Endothelial cell (in vitro differentiated cells): Measurements from ENCODE around the gene TMEM87B. TPM values are rescaled to one million over a fixed set of nuclear protein-coding genes. Genes with fewer than 3 reads are reported as not detected.
A peak's percentile ranks its signal among the peaks of the same experiment; 100 is the strongest.

Source experiments
- DNase-seq: peaks from one replicate; pipeline ENCODE4 v3.0.0; 2021; ENCODE audit warnings: low spot score
- H3K27ac Mint-ChIP-seq: one replicate; pipeline ENCODE4 v1.8.0; 2021; ENCODE audit warnings: mixed read lengths, inconsistent platforms; ENCODE audit not compliant: unreplicated experiment
- H3K27me3 Mint-ChIP-seq: one replicate; pipeline ENCODE4 v1.8.0; 2021; ENCODE audit warnings: mild to moderate bottlenecking, moderate library complexity, mixed read lengths, inconsistent platforms; ENCODE audit not compliant: unreplicated experiment
- H3K36me3 Mint-ChIP-seq: one replicate; pipeline ENCODE4 v1.8.0; 2021; ENCODE audit warnings: mild to moderate bottlenecking, low read depth, mixed read lengths, inconsistent platforms; ENCODE audit not compliant: unreplicated experiment
- H3K4me1 Mint-ChIP-seq: one replicate; pipeline ENCODE4 v1.8.0; 2021; ENCODE audit warnings: mild to moderate bottlenecking, mixed read lengths, inconsistent platforms; ENCODE audit not compliant: unreplicated experiment
- H3K4me3 Mint-ChIP-seq: one replicate; pipeline ENCODE4 v1.8.0; 2021; ENCODE audit warnings: mild to moderate bottlenecking, mixed read lengths, inconsistent platforms; ENCODE audit not compliant: unreplicated experiment
- H3K9me3 Mint-ChIP-seq: one replicate; pipeline ENCODE4 v1.8.0; 2021; ENCODE audit warnings: mixed read lengths, inconsistent platforms; ENCODE audit not compliant: unreplicated experiment
- total RNA-seq: library from RNA; stranded (reverse); fragmentation: NEBNext Ultra II Directional; extraction: Animal tissue kit (Norgen Biotek cat#: 25700); gene quantifications from one replicate; pipeline ENCODE4 v1.2.1, GENCODE V29; 2021; ENCODE audit not compliant: unreplicated experiment
- TF ChIP-seq, protein P1 (sequence below): fragments of 200-600 bp; sonication (generic); IDR thresholded peaks from one replicate; pipeline ENCODE4 v1.5.0; 2021; ENCODE audit warnings: antibody characterized with exemption; ENCODE audit not compliant: unreplicated experiment

Gene TMEM87B
- total RNA-seq, 1 donor from 2014 or later: 22.6 TPM

DNA sequence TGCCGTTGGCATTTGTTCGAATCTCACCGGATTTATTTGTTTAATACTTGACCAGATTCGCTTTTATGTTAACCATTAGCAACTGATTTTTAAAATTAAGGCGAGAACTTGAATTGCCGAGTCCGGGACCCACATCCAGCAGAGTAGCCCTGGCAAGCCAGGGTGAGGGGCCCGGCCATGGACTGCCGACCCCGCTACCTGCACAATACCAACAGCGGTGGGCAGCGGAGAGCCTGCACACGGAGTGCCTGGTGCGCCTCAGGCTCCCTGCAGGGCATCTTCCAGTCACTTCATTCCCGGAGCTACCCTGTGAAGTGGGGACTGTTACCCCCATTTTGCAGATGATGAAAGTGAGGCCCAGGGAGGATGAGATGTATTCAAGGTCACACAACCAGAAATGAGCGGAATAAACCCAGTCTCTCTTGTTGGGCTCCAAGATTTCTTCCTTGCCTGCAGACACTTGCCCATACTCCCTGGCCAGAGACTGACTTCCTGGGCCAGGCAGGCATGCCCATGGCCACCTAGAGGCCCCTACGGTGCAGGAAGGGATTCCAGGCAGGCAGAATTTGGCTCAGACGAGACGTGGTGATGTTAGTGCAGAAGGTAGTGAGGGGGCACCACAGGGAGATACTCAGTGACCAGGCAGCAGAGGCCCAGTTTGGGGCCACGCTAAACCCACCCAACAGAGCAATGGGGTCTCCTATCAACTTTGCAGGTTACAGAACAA lies 86.0 kb downstream of the TMEM87B start:
- TF ChIP-seq, protein P1, sequence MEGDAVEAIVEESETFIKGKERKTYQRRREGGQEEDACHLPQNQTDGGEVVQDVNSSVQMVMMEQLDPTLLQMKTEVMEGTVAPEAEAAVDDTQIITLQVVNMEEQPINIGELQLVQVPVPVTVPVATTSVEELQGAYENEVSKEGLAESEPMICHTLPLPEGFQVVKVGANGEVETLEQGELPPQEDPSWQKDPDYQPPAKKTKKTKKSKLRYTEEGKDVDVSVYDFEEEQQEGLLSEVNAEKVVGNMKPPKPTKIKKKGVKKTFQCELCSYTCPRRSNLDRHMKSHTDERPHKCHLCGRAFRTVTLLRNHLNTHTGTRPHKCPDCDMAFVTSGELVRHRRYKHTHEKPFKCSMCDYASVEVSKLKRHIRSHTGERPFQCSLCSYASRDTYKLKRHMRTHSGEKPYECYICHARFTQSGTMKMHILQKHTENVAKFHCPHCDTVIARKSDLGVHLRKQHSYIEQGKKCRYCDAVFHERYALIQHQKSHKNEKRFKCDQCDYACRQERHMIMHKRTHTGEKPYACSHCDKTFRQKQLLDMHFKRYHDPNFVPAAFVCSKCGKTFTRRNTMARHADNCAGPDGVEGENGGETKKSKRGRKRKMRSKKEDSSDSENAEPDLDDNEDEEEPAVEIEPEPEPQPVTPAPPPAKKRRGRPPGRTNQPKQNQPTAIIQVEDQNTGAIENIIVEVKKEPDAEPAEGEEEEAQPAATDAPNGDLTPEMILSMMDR: no peak
- Mint-ChIP-seq H3K4me1 (peaks cover 9% of the 10 kb centered on the region), H3K4me3 (peak overlapping the region; percentile 65), H3K27ac (peak overlapping the region; percentile 75), H3K9me3 (no peaks in the 10 kb centered on the region), H3K36me3 (peaks cover 15% of the 10 kb centered on the region), H3K27me3 (peaks cover 22% of the 10 kb centered on the region)
- DNase-seq: no peak

DNA sequence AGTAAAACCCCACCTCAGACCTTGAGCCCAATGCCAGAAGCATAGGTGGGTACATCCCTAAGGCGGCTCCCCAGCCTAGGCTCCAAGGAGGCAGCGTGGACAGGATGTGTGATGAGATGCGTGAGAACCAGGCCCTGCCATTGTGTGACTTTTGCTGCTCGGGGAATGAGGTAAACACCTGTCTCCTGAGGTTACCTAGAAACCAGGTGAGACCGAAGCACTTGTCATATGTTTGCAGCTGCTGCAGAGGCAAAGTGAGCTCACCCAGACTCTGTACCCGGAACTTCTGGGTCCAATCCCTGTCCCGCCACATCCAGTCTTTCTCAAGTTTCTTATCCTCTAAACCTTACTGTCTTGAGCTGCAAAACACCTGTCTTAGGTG lies 86.5 kb downstream of the TMEM87B start:
- Mint-ChIP-seq H3K9me3 (no peaks in the 10 kb centered on the region), H3K27me3 (peaks cover 20% of the 10 kb centered on the region), H3K36me3 (peaks cover 15% of the 10 kb centered on the region), H3K4me1 (peaks cover 9% of the 10 kb centered on the region), H3K4me3 (no peak overlapping the region), H3K27ac (no peak overlapping the region)
- TF ChIP-seq, protein P1: no peak
- DNase-seq: no peak

DNA sequence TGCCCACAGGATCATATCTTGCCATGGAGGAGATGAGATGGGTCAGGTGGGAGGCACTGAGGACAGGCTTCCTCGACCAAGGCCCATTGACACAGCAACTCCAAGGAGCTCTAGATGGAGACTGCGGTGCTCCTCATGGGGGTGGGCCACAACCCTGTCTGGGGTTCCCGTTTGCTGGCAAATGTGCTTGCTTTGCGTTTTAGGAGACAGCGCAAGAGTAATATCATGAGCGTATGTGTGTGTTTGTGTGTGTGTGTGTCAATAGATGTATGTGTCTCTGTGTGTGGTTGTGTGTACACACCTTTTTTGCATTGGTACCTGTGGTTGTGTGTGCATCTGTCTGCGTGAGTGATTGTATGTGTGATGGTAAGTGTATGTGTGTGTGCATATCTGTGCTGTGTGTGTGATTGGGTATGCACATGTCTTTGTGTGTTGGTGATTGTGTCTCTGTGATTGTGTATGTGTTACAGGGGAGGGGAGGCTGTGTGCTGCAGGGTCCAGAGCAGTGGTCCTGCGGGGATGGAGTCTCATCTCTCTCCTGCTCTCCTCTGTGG lies 87.5 kb downstream of the TMEM87B start:
- H3K36me3 Mint-ChIP-seq: peaks cover 11% of the 10 kb centered on the region
- TF ChIP-seq, protein P1: no peak
- no peak overlapping the region for H3K27ac Mint-ChIP-seq
- no peaks in the 10 kb centered on the region for H3K9me3 Mint-ChIP-seq
- no peak for DNase-seq
- no peak overlapping the region for H3K4me3 Mint-ChIP-seq
- peaks cover 6% of the 10 kb centered on the region for H3K4me1 Mint-ChIP-seq
- peaks cover 15% of the 10 kb centered on the region for H3K27me3 Mint-ChIP-seq

DNA sequence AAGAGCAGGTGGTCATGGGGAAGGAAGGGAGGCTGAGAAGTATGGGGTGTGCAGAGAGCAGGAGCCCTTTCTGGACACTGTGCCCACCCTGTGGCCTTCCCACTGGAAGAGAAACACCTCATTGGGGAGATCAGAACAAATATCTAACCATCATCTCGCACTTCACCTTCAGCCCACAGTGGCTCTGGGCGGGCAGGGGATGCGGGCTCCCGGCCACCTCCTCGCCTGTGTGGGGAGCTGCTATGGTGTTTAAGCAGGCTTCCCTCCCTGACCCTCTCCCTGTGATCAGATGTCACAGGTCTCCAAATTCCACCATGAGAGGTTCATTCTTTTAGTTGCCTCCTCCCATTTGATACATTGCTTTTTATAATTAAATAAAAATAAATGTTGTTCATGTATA lies 88.1 kb downstream of the TMEM87B start:
- TF ChIP-seq, protein P1: no peak
- Mint-ChIP-seq H3K27ac (no peak overlapping the region), H3K27me3 (peaks cover 11% of the 10 kb centered on the region), H3K36me3 (peaks cover 8% of the 10 kb centered on the region), H3K4me3 (no peak overlapping the region), H3K9me3 (no peaks in the 10 kb centered on the region), H3K4me1 (peaks cover 4% of the 10 kb centered on the region)
- DNase-seq: no peak

DNA sequence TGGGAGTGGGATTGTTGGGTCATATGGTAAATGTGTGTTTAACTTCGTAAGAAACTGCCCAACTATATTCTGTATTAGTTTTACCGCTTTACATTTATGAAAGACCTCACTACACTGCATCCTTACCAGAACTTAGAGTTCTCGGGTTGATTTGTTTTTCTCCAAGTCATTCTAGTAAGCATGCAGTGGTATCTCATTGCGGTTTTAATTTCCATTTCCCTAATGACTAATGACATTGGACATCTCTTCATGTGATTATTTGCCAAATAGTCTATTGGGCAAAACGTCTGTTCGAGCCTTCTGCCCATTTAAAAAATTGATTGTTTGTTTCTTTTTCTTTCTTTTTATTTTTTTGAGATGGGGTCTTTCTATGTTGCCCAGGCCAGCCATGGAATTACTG lies 89.9 kb downstream of the TMEM87B start:
- H3K36me3 Mint-ChIP-seq: peaks cover 8% of the 10 kb centered on the region
- DNase-seq: no peak
- H3K27me3 Mint-ChIP-seq: peaks cover 11% of the 10 kb centered on the region
- no peaks in the 10 kb centered on the region for H3K9me3 Mint-ChIP-seq
- H3K27ac Mint-ChIP-seq: no peak overlapping the region
- H3K4me3 Mint-ChIP-seq: no peak overlapping the region
- H3K4me1 Mint-ChIP-seq: peaks cover 4% of the 10 kb centered on the region
- TF ChIP-seq, protein P1: no peak
